Activated CD4-positive, alpha-beta T cell treated with anti-CD3 and anti-CD28 coated beads, Interleukin-2, Interleukin-4, amounts not matched to agents 100 ng/mL and 50 ng/mL, durations not matched to agents 16 hours and 8 hours (primary cell): ENCODE measurements around the gene SPHKAP.
"Not testable (repeated sequence)": the region's sequence is repeated elsewhere in the genome, so short reads cannot be mapped to it uniquely, and the experiment has no call there.

Experiments
- DNase-seq: peaks from one replicate; pipeline ENCODE4 v3.0.0-alpha.2; 2020; ENCODE audit warnings: low spot score

Gene SPHKAP, protein sequence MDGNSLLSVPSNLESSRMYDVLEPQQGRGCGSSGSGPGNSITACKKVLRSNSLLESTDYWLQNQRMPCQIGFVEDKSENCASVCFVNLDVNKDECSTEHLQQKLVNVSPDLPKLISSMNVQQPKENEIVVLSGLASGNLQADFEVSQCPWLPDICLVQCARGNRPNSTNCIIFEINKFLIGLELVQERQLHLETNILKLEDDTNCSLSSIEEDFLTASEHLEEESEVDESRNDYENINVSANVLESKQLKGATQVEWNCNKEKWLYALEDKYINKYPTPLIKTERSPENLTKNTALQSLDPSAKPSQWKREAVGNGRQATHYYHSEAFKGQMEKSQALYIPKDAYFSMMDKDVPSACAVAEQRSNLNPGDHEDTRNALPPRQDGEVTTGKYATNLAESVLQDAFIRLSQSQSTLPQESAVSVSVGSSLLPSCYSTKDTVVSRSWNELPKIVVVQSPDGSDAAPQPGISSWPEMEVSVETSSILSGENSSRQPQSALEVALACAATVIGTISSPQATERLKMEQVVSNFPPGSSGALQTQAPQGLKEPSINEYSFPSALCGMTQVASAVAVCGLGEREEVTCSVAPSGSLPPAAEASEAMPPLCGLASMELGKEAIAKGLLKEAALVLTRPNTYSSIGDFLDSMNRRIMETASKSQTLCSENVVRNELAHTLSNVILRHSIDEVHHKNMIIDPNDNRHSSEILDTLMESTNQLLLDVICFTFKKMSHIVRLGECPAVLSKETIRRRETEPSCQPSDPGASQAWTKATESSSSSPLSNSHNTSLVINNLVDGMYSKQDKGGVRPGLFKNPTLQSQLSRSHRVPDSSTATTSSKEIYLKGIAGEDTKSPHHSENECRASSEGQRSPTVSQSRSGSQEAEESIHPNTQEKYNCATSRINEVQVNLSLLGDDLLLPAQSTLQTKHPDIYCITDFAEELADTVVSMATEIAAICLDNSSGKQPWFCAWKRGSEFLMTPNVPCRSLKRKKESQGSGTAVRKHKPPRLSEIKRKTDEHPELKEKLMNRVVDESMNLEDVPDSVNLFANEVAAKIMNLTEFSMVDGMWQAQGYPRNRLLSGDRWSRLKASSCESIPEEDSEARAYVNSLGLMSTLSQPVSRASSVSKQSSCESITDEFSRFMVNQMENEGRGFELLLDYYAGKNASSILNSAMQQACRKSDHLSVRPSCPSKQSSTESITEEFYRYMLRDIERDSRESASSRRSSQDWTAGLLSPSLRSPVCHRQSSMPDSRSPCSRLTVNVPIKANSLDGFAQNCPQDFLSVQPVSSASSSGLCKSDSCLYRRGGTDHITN (N-terminal part only)

DNA sequence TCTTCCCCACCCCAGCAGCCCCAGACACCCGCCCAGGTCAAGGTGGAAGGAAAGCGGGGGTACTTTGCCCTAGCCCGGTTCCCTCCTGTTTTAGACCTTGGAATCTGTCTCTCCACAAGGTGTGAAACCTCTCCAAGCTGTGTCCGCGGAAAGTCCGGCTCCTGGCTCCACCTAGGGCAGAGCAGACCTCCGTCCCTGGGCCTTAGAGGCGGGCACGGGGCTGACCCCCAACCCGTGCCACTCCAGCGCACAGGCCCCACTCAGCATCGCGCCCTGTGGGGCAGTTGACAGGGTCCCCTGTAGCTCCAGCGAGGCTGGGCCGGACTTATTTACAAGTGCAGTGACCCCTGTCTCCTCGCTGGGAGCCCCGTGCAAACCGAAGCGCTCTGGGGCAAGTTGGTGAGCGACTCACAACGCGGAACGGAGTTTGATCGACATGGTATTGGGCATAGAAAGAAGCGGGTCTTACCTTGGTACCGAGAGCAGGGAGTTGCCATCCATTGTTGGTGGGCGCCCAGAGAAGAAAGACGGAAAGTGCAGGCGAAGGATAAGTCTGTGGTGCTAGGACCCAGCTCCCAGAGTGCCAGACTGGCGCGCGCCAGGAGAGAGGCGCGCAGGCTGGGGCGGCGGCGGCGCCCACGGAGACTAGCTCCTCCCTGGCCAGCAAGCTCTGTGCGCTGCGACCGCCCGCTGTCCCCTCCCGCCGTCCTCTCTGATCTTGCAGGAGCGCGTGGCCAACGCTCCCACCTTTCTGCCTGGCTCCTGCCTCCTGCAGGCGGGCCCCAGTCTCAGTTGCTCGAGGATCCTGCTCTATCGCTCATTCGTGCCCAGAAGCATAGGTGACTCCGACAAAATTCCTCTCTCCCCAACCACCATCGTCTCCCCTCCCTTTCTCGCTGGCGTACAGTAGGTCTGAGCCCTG lies at the start of gene SPHKAP:
Gene SPHKAP, minus strand, starts transcription at position 590 of the 922 bp plus-strand sequence. Its CDS starts 89 bp downstream, at position 501.
- DNase-seq: no peak

DNA sequence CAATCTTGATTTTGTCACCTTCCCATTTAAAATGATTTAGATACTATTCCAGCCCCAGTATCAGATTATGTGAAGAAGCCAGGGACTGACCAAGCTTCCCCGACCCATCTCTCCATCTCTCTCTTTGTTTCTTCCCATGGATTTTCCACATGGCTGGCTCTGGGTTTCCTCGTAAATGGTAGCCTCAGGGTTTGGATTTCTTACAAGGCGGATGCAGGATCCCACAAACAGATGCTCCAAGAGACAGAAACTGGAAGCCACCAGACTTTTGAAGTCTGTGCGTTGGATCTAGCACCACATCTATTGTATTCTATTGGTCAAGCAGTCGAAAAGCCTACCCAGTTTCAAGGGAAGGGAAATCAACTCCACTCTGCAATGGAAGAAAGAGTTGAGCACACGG lies 46.0 kb upstream of the SPHKAP start:
- DNase-seq: no peak

DNA sequence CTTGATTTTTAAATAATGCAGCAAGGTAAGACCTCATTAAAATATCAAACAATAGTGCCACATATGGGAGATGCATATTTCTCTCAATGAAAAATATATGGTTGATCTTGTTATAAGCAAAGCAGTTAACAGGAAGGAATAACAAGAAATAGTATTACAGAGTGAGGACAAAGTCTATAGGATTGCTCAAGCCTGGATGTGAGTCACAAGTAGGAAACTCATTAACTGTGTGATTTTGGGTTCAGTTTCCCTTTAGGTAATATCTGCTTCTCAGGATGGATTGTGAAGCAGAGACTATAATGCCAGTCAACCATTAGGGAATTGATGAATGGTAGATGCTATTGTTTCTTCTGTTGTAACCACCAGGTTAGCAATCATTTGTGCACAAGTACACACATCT lies 42.9 kb upstream of the SPHKAP start:
- DNase-seq: no peak

DNA sequence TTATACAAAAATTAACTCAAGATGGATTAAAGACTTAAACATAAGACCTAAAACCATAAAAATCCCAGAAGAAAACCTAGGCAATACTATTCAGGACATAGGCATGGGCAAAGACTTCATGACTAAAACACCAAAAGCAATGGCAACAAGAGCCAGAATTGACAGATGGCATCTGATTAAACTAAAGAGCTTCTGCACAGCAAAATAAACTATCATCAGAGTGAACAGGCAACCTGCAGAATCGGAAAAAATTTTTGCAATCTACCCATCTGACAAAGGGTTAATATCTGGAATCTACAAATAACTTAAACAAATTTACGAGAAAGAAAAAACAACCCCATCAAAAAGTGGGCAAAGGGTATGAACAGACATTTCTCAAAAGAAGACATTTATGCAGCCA lies 37.1 kb upstream of the SPHKAP start:
- DNase-seq: not testable (repeated sequence)

DNA sequence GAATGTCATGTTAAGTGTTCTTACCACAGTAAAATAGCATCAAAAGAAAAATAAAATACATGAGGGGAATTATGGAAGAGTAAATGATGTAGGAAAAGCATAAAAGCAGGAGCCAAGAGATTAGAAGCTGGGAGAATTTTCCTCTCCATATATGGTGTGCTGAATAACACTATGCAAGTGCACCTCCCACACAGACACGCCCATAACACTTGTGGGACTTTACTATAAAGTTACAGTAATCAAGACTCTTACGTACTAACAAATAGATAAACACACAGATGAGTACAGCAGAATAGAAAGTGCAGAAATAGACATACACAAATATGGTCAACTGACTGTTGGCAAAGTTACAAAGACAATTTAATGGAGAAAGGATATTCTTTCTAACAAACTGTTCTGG lies 16.0 kb upstream of the SPHKAP start:
- DNase-seq: no peak

DNA sequence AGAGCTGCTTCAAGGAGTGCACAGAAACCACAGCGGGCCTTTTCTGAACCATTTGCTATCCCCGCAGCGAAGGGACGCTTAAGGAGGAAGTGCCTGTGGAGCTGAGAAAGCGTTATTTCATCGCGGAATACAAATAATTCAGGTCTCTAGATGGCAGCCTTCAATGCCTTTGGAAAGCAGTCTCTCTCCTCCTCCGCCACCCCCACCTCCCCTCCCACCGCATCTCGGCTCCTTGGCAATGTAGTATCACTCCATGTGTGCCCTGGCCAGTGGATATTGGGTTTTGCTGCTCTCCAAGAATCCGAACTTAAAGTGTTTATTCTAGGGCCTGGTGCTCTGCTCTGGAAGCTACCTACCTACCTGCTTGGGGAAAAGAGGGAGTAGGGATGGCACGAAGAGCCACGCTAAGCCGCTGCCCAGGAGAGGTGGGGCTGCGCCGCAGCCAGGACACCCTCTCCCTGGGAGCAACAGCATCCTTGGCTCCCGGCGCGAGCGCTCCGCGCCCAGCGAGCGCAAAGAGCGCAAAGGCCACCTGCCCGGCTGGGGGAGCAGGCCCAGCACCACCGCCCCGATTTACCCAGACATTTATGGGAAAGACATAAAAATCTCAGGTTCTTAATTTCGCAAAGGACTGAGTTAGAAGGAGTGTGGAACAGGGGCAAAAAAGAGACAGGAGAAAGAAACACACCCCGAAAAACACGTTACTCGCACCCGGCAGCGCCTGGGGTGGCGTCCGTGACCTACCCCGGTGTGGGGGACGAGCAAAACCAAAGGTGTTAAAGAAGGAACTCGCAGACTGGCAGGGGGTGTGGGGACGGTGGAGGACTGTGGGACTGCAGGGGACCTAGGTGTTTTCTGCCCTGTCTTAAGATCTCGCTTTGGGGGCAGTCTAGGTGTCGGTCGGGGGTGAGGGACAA lies 1.0 kb downstream of the SPHKAP start:
- DNase-seq: no peak

DNA sequence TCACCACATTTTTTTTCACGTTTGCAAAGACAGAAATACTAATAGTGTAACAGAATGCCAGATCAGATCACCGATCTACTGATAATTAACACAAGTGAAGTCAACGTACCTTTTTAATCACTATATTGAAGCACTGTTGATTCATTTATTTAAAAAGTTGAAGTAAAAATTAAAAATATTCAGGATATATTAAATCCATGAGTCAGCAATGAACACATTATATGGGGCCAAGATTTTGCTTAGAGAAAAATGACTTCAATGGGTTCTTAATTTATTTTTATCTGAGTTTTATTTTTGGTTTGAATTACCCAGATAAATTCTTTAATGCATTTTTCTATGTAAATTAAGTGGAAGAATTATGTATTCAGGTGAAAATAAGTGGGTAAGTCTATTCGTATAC lies 14.2 kb downstream of the SPHKAP start:
- DNase-seq: no peak

DNA sequence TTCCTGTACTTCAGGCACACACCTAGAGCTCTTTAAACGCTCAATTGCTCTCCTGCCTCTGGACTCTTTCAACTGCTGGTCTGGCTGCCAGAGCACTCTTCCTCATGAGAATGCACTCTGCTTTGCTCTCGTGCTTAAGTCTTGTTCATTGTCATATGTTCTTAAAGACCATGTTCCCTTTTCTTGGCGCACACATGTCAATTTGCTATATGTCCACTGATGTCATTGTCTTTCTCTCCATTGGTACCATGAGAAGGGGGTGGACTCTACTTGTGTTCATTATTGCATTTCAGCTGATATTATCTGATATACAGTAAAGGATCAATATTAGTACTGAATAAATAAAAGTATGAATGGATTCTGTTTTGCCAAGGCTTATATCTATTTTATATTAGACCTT lies 16.8 kb downstream of the SPHKAP start:
- DNase-seq: no peak

DNA sequence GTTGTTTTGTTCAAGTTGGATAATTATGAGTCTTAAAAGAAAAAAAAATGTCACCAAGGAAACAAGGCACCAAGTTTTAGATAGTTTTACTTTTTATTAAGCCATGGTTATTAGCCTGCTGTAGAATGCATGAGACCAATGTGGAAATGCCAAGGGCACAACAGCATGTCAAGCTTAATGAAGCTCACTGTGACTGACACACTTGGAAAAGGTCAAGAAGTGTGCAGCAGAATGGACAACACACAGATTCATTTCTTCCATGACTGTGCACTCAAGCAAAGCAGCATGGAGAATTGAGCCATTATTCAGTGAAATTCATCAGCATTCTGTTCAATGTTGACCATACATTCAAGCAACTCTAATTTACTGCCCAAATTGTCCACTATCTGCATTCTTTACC lies 23.6 kb downstream of the SPHKAP start:
- no peak for DNase-seq

DNA sequence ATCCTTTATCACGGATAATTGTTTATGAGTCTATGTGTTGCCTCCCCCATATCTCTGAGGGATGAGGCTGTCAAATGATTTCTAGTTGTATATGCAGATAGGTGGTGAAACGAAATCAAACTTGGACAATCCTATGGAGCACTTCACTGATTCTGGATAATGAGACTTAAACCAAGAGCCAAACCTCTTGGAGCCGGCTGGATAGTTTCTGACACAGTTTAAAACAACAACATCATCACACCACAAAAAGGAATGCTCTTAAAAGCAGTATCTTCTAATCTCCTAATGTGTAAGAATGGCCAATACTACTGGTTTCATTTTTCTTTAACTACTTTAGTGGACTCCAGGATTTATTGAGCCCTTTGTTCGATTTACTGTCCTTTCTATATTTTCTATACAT lies 36.5 kb downstream of the SPHKAP start:
- DNase-seq: no peak

DNA sequence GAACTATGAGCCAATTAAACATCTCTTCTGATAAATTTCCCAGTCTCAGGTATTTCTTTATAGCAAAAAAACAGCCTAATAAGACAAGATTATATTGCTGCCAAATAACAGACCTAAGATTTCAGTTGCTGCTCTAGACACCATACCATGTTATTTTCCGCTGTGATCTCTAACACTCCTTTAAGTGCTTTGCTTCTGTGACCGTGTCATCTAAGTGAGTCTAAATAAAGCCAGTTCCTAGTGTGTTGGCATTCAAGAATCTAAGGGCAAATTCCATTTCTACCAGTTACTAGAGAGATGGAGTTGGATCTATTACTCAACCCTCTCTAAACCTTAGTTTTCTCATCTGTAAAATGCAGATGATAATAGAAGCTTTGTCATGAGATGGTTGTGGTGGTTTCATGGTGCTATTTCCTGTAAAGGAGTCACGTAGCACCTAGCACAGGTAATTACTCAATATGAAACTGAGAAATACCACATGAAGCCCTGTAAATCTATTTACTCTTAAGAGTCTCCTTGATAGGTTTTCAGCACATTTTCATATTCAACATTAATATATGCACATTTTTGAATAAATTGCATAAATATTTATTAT lies 40.5 kb downstream of the SPHKAP start:
- peak; percentile 27 for DNase-seq

DNA sequence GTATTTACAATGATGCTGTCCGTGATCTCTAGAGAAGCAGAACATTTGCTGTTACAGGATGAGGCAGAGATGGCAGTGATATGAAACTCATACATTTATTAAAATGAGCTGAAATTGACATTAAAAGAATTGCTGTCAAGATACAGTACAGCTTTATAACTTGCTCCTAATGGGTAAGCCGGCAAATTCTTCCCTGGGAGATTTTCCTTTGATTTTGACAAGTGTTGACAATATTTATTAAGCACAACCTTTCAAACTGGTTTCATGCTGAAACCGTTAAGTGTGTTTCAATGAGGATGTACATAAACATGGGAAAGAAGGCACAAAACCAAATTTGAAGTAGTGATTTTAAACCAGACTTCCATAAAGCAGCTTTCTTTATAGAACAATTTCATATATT lies 45.5 kb downstream of the SPHKAP start:
- DNase-seq: no peak

DNA sequence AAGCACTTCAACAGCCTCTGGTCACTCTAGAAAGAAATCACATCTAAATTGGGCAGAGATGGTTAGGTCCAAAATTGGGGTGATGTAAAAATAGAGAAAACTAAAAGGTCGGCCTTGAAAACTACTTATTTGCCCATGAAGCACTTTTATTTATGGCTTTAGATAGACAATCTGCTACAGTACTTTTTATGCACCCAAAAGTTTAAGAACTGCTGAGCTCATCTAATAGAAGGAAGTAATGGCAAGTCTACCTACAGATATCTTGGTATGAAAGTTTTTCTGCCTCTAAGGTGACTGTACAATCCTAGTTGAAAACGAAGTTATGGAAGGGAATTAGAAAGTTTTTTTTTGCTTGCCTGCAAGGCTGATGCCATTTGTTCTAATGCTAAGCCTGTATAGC lies 46.2 kb downstream of the SPHKAP start:
- no peak for DNase-seq

DNA sequence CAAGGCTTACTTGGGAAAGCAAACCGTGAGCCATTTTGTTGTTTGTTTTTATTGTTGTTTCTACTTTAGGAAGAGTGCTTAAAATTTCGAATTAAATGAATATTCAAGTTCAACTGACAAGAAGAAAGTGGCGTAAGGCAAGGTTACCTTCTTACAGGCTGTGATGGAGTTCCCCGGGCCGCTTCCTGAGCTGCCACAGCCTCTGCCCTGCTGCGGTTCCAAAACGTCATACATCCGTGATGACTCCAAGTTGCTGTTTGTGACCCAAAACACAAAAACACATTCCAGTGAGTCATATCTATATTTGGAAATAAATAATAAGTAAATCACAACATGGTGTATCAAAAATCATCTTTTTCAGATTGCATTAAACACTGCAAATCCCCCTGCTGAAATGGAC lies 49.7 kb downstream of the SPHKAP start:
- DNase-seq: no peak

DNA sequence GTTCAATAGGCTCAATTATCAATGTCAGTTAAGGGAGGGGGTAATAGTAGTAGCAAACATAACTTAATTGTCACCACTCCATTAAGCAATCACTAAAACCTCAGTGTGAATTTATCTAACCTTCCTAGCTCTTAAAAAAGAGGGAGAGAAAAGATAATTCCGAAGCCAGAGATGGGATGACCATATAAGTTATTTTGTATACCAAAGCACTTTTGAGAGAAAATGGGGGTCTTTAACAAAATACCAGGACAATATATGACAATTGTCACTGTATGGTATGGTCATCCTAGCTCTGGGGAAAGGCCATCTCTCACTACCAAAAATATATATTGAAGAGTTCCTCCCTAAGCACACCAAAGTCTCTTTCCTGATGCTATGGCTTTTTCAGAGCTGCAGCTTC lies 55.1 kb downstream of the SPHKAP start:
- DNase-seq: no peak

DNA sequence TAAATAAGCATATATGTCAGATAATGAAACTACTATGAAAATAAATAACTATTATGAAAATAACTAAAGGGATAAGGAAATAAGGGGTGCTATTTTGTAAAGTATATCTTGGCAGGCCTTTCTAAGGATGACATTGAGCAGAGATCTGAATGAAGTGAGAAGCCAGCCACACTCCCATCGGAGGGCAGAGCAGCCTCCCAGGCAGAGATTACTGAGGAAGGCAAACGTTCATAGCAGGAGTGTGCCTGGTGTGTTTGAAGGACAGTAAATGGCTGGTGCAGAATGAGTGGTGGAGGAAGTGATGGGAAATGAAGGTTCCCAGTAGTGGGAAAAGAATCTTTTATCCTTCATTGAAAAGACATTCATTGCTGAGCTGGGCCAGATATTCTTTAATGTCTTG lies 62.5 kb downstream of the SPHKAP start:
- no peak for DNase-seq

DNA sequence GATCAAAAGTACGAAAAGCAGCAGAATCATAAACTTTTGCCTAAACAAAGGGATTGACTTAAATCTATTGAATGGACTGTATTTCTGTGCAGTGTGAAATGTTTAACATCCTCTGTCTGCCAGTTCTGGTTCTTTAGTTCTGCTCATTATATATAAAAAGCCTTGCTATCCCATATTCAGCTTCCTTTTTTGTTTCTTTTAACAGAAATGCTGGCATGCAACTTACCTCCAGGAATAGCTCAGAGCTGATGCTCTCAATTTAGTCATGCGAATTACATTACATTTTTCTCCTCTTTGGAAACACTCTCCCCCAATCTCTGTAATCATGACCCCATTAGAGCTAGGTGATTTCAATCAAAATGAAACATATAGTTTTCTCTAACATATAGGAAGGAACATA lies 73.6 kb downstream of the SPHKAP start:
- no peak for DNase-seq

DNA sequence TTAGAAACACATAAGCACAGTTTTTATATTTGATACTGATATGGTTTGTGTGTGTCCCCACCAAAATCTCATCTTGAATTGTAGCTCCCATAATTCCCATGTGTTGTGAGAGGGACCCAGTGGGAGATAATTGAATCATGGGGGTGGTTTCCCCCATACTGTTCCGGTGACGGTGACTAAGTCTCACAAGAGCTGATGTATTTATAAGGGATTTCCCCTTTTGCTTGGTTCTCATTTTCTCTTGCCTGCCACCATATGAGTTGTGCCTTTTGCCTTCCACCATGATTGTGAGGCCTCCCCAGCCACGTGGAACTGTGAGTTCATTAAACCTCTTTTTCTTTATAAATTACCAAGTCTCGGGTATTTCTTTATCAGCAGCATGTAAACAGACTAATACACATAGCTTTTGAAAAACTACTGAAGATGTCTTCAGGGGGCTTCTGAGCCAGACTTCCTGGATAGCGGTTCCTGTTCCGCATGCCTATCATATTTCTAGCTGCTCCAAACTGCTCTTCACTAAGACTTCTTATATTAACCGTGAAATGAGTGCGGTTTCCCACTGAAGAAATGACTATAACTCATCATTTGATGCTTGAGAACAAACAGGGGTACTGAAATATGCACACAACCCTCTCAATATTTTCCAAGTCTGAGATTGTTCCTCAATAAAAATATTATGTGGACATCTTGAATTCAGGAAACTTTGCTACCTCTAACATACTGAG lies 75.8 kb downstream of the SPHKAP start:
- no peak for DNase-seq

DNA sequence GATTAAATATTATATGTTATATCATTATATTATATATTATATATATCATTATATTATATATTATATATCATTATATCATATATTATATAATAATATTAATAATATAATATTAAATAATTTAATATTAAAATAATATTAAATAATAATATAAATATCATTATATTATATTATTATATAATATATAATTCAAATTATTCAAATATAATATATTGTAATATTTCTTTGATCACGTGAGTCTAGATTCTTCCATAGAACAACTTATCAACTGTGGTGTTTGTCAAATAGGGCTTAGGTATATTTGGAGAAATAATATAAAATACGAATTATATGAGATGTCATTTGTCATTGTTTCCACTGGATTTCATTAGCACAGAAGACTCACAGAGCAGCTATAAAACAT lies 77.3 kb downstream of the SPHKAP start:
- no peak for DNase-seq
